Loucy (cell line): ENCODE results near the gene POPDC2.

Experiments
- H2AFZ ChIP-seq: fragments of 200-600 bp; sonication (generic); 2 replicates; pipeline ENCODE4 v1.6.0; 2016; ENCODE audit warnings: antibody characterized with exemption, mild to moderate bottlenecking, low read length, moderate library complexity
- H3F3A ChIP-seq: fragments of 200-600 bp; 2 replicates; pipeline ENCODE4 v1.6.0; 2016; ENCODE audit warnings: antibody characterized with exemption, low read depth, mild to moderate bottlenecking
- H3K27me3 ChIP-seq: fragments of 200-600 bp; sonication (generic); 2 replicates; pipeline ENCODE4 v1.6.1; 2014; ENCODE audit warnings: low read length, mild to moderate bottlenecking; ENCODE audit not compliant: insufficient read depth, poor library complexity, severe bottlenecking
- H3K36me3 ChIP-seq: fragments of 200-600 bp; sonication (generic); 2 replicates; pipeline ENCODE4 v1.6.1; 2016; ENCODE audit warnings: low read length; ENCODE audit not compliant: insufficient read depth
- H3K4me1 ChIP-seq: fragments of 200-600 bp; sonication (generic); 2 replicates; pipeline ENCODE4 v1.5.1; 2014; ENCODE audit warnings: low read length, mild to moderate bottlenecking; ENCODE audit not compliant: insufficient read depth, poor library complexity, severe bottlenecking
- H3K4me2 ChIP-seq: fragments of 200-600 bp; sonication (generic); 2 replicates; pipeline ENCODE4 v1.6.0; 2014; ENCODE audit warnings: antibody characterized with exemption, low read length, low read depth, mild to moderate bottlenecking; ENCODE audit not compliant: poor library complexity, severe bottlenecking
- H3K4me3 ChIP-seq: fragments of 200-600 bp; sonication (generic); 2 replicates; pipeline ENCODE4 v1.5.1; 2014; ENCODE audit warnings: low read length, mild to moderate bottlenecking, mixed read lengths; ENCODE audit not compliant: poor library complexity, severe bottlenecking
- H3K79me2 ChIP-seq: fragments of 200-600 bp; sonication (generic); 2 replicates; pipeline ENCODE4 v1.6.1; 2014; ENCODE audit warnings: low read length; ENCODE audit not compliant: insufficient read depth
- H3K9ac ChIP-seq: fragments of 200-600 bp; sonication (generic); 2 replicates; pipeline ENCODE4 v1.6.0; 2014; ENCODE audit warnings: mild to moderate bottlenecking, low read depth, low read length, moderate library complexity; ENCODE audit not compliant: poor library complexity, severe bottlenecking
- H3K9me2 ChIP-seq: fragments of 200-600 bp; sonication (generic); replicated peaks from 2 replicates; pipeline ENCODE4 v1.6.1; 2016; ENCODE audit warnings: low read depth, low read length, mixed read lengths
- H3K9me3 ChIP-seq: fragments of 200-600 bp; sonication (generic); 2 replicates; pipeline ENCODE4 v1.6.1; 2014; ENCODE audit warnings: mild to moderate bottlenecking, antibody characterized with exemption, low read length, low read depth; ENCODE audit not compliant: insufficient read depth
- H4K20me1 ChIP-seq: fragments of 200-600 bp; sonication (generic); 2 replicates; pipeline ENCODE4 v1.6.0; 2014; ENCODE audit warnings: antibody characterized with exemption, low read length, mild to moderate bottlenecking; ENCODE audit not compliant: insufficient read depth, poor library complexity, severe bottlenecking
- EZH2phosphoT487 ChIP-seq: fragments of 200-600 bp; IDR thresholded peaks from 2 replicates; pipeline ENCODE4 v1.6.1; 2018; ENCODE audit warnings: antibody characterized with exemption, mild to moderate bottlenecking, moderate library complexity, borderline replicate concordance
- TF ChIP-seq, protein P1 (sequence below): fragments of 200-600 bp; sonication (generic); conservative IDR thresholded peaks from 2 replicates; pipeline ENCODE4 v1.5.1; 2014; ENCODE audit warnings: mild to moderate bottlenecking, antibody characterized with exemption, low read length

POPDC2 gene

DNA sequence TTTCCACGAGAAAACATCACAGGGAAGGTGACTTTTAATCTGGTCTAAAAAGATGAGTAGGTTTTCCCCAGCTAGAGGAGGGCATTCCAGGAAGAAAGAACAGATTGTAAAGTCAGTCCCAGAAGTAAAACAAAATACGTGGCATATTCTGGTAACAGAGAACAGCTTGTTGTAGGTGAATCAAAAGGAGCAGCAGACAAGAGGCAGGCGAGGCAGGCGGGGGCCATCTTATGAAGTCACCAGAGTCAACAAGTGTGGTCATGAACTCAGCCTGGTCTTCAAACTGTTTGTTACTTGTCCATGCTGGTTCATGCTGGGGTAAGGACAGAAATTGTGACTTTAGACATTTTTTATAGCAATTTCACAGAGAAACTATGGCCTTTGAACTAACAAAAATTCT is 4.0 kb upstream of the POPDC2 start:
- Histone ChIP-seq H3K27me3 (no peaks in the 10 kb centered on the region), H3K4me3 (no peak overlapping the region), H3K4me1 (no peaks in the 10 kb centered on the region), H4K20me1 (no peaks in the 10 kb centered on the region), H3K9me3 (no peaks in the 10 kb centered on the region), H3K4me2 (no peak overlapping the region), H3K9ac (no peak overlapping the region), H2AFZ (no peak overlapping the region), H3K79me2 (no peaks in the 10 kb centered on the region), H3F3A (no peaks in the 10 kb centered on the region), H3K9me2 (no peaks in the 10 kb centered on the region), H3K36me3 (peaks cover 4% of the 10 kb centered on the region; the same call in 1 of the 2 replicates)
- TF ChIP-seq, protein P1, sequence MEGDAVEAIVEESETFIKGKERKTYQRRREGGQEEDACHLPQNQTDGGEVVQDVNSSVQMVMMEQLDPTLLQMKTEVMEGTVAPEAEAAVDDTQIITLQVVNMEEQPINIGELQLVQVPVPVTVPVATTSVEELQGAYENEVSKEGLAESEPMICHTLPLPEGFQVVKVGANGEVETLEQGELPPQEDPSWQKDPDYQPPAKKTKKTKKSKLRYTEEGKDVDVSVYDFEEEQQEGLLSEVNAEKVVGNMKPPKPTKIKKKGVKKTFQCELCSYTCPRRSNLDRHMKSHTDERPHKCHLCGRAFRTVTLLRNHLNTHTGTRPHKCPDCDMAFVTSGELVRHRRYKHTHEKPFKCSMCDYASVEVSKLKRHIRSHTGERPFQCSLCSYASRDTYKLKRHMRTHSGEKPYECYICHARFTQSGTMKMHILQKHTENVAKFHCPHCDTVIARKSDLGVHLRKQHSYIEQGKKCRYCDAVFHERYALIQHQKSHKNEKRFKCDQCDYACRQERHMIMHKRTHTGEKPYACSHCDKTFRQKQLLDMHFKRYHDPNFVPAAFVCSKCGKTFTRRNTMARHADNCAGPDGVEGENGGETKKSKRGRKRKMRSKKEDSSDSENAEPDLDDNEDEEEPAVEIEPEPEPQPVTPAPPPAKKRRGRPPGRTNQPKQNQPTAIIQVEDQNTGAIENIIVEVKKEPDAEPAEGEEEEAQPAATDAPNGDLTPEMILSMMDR, result no peak
- TF ChIP-seq EZH2phosphoT487, result no peak

DNA sequence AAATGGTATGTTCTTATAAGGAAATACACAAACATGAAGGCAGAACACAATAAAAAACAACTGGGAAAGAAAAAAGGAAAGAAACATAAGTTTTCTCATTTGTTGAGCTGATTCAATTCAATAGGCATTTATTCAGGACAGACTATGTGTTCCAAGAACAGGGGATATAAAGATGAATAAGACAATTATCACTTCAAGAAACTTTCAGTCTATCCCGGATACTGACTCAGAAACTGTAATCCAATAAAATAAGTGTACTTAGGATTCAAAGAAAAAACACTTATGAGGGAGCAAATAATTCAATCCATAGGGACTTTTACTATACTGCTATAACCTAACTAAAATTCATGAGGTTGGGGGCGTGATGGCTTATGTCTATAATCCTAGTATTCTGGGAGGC is 3.5 kb upstream of the POPDC2 start:
- peaks cover under 1% of the 10 kb centered on the region; the same call in 1 of the 2 replicates for H3K36me3 ChIP-seq
- no peaks in the 10 kb centered on the region for H3K9me2 ChIP-seq
- H3K79me2 ChIP-seq, result no peaks in the 10 kb centered on the region
- H4K20me1 ChIP-seq, result no peaks in the 10 kb centered on the region
- H2AFZ ChIP-seq, result no peak overlapping the region
- no peaks in the 10 kb centered on the region for H3K4me1 ChIP-seq
- H3F3A ChIP-seq, result no peaks in the 10 kb centered on the region
- H3K9ac ChIP-seq, result no peak overlapping the region
- H3K4me3 ChIP-seq, result no peak overlapping the region
- TF ChIP-seq, protein P1, result no peak
- TF ChIP-seq EZH2phosphoT487, result no peak
- no peaks in the 10 kb centered on the region for H3K27me3 ChIP-seq
- H3K4me2 ChIP-seq, result no peak overlapping the region
- H3K9me3 ChIP-seq, result no peaks in the 10 kb centered on the region

DNA sequence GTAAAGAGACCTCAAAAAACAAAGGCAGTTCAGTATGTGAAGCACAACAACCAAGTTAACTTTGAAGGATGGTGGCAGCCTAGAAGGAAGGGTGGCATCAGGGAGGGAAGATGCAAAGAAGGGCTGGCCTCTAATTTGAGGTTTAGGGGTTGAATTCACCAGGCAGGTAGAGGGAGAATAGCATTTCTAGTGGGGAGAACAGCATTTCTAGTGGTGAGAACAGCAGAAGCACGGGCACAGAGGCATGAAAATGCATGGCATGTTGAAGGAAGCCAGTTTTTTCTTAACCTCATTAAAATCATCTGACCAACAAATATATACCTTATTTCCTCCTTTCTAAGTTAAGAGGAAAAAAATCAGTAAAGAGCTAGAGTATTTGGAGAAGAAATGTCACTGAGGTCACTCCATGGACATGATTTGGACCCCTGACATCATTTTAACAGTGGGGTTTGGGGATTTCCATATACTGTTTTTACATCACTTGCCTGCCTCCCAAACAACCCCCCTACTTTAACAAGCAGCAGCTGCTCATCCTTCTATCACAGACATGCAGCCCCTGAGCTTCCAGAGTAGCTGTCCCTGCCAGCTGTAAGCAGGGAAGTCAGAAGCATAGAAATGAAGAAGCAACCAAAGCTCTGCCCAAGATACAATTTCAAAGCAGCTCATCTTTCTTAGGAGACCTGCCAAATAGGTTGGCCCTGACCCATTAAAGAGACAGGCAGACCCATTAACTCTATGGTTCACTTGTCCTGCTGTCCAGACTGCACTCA is 2.4 kb upstream of the POPDC2 start:
- no peaks in the 10 kb centered on the region for H3K4me1 ChIP-seq
- H3K27me3 ChIP-seq, result no peaks in the 10 kb centered on the region
- TF ChIP-seq, protein P1, result no peak; the same call in 1 of the 2 replicates
- TF ChIP-seq EZH2phosphoT487, result no peak
- no peaks in the 10 kb centered on the region for H3F3A ChIP-seq
- H3K9ac ChIP-seq, result no peak overlapping the region
- no peak overlapping the region for H3K4me2 ChIP-seq
- no peaks in the 10 kb centered on the region for H3K36me3 ChIP-seq
- no peaks in the 10 kb centered on the region for H3K9me2 ChIP-seq
- no peaks in the 10 kb centered on the region for H4K20me1 ChIP-seq
- H2AFZ ChIP-seq, result no peak overlapping the region
- H3K79me2 ChIP-seq, result no peaks in the 10 kb centered on the region
- H3K4me3 ChIP-seq, result no peak overlapping the region
- no peaks in the 10 kb centered on the region for H3K9me3 ChIP-seq
